Kidney (tissue), 14 donors: ENCODE results near the gene KRT24. TPM values are rescaled to one million over a fixed set of nuclear protein-coding genes. Genes with fewer than 3 reads are reported as not detected.

ENCODE experiments used
- DNase-seq, 5 donors: peaks; one replicate each; pipeline ENCODE4 v3.0.0-alpha.2; 2013 to 2020
- FAIRE-seq: peaks from 2 replicates; lab custom pipeline; 2012; peaks lifted over from hg19 to GRCh38; lab: Jason Lieb, UNC
- H3K27ac ChIP-seq, 2 donors: one replicate each; pipeline ENCODE4 v1.7.0; 2013; ENCODE audit warnings: low read depth in 2 of 2, low read length in 2 of 2, inconsistent platforms in 1 of 2
- H3K27me3 ChIP-seq: one replicate; pipeline ENCODE4 v1.7.1; 2013; ENCODE audit warnings: low read length, inconsistent platforms; ENCODE audit not compliant: control insufficient read depth, insufficient read depth
- H3K36me3 ChIP-seq, 3 donors: one replicate each; pipeline versions ENCODE4 v1.7.0 to v1.7.1; 2013; ENCODE audit warnings: low read length in 3 of 3, control low read depth in 1 of 3, inconsistent platforms in 1 of 3; ENCODE audit not compliant: insufficient read depth in 3 of 3, control insufficient read depth in 2 of 3
- H3K4me1 ChIP-seq, 3 donors: one replicate each; pipeline versions ENCODE4 v1.7.0 to v1.7.1; 2013; ENCODE audit warnings: low read length in 3 of 3, inconsistent platforms in 1 of 3, low read depth in 1 of 3; ENCODE audit not compliant: control insufficient read depth in 2 of 3, insufficient read depth in 2 of 3
- H3K4me3 ChIP-seq, 3 donors: one replicate each; pipeline versions ENCODE4 v1.7.0 to v1.8.1; 2013; ENCODE audit warnings: low read length in 3 of 3, control low read depth in 1 of 3, inconsistent platforms in 1 of 3
- H3K9ac ChIP-seq, 3 donors: one replicate each; pipeline versions ENCODE4 v1.7.0 to v1.7.1; 2013; ENCODE audit warnings: low read length in 3 of 3, control low read depth in 1 of 3, inconsistent platforms in 1 of 3
- H3K9me3 ChIP-seq, 3 donors: one replicate each; pipeline versions ENCODE4 v1.7.0 to v1.7.1; 2013; ENCODE audit warnings: low read length in 3 of 3, control low read depth in 1 of 3, inconsistent platforms in 1 of 3; ENCODE audit not compliant: control insufficient read depth in 2 of 3, insufficient read depth in 1 of 3
- CTCF ChIP-seq: IDR thresholded peaks from 3 replicates; pipeline ENCODE4 v1.5.1; 2012; ENCODE audit warnings: mild to moderate bottlenecking, moderate library complexity, borderline replicate concordance; ENCODE audit not compliant: insufficient read depth; ENCODE audit errors: extremely low read depth
- intact Hi-C: fragments of 100-400 bp; cut with DNase I; formaldehyde crosslinking; loops from one replicate; pipeline ENCODE4 v1.11.1; 2022
- polyA plus RNA-seq: library from polyadenylated mRNA; stranded (reverse); fragments of 350-450 nt; fragmentation: Illumina TruSeq; extraction: RNeasy Lipid Tissue Mini Kit (QIAGEN cat#74804); gene quantifications from one replicate; pipeline ENCODE4 v1.2.3, GENCODE V29; 2014; ENCODE audit warnings: low read depth, low replicate concordance; ENCODE audit not compliant: insufficient read depth
- total RNA-seq: library from RNA; stranded (reverse); fragmentation: NEBNext Ultra II Directional; extraction: Animal tissue kit (Norgen Biotek cat#: 25700); gene quantifications from one replicate; pipeline ENCODE4 v1.2.1, GENCODE V29; 2021
- donor health status: control.
- donor health status: control.
- donor health status: control.
- donor health status: control.
- donor health status: control.
- donor health status: DM: yes; HTN: yes; CAD: no.
- donor health status: Normal renal cell carcinoma (clear cell type).

Gene KRT24
- total and polyA plus RNA-seq, 2 donors from 2014 or later, result 0.31 TPM; not detected in 1

GRCh38 chr17:40680998-40681397, 22.6 kb downstream of the KRT24 start:
- Histone ChIP-seq H3K27me3 (no peaks in the 10 kb centered on the region), H3K4me3 (no peak overlapping the region), H3K9ac (no peak overlapping the region), H3K4me1 (no peaks in the 10 kb centered on the region), H3K27ac (no peak overlapping the region), H3K9me3 (no peaks in the 10 kb centered on the region), H3K36me3 (no peaks in the 10 kb centered on the region)
- no peak for FAIRE-seq
- no peak for TF ChIP-seq CTCF
- intact Hi-C loops, result no loop called here
- DNase-seq, result no peak

- Histone ChIP-seq H3K4me1 (no peaks in the 10 kb centered on the region), H3K27ac (no peak overlapping the region), H3K4me3 (no peak overlapping the region), H3K9me3 (no peaks in the 10 kb centered on the region), H3K27me3 (peaks cover 2% of the 10 kb centered on the region), H3K36me3 (no peaks in the 10 kb centered on the region), H3K9ac (no peak overlapping the region)
- no peak for TF ChIP-seq CTCF
- DNase-seq (no peak), FAIRE-seq (no peak)
- intact Hi-C loops, result no loop called here
Measured at GRCh38 chr17:40679523-40679907, 24.0 kb downstream of the KRT24 start.

- Histone ChIP-seq H3K9me3 (no peaks in the 10 kb centered on the region), H3K27me3 (peaks cover 2% of the 10 kb centered on the region)
- no peak for FAIRE-seq
Measured at GRCh38 chr17:40678902-40679522, 24.5 kb downstream of the KRT24 start.

More at GRCh38 chr17:40678902-40679522, 24.5 kb downstream of the KRT24 start:
- Histone ChIP-seq H3K27ac (no peak overlapping the region), H3K36me3 (no peaks in the 10 kb centered on the region), H3K9ac (no peak overlapping the region), H3K4me3 (no peak overlapping the region), H3K4me1 (no peaks in the 10 kb centered on the region)
- no peak for TF ChIP-seq CTCF
- intact Hi-C loops, result no loop called here
- DNase-seq, result no peak
